Memory B cell (primary cell): ENCODE data around the gene MRPL3.

Experiments used
- ATAC-seq: fragments of 150-1000 bp; cut with Tn5 transposase; 2 replicates; pipeline ENCODE4 v1.10.0; 2021; ENCODE audit warnings: low read depth, mild to moderate bottlenecking, moderate library complexity
- DNase-seq, 2 donors: peaks; one replicate each; pipeline ENCODE4 v3.0.0; 2022; ENCODE audit warnings: low spot score in 2 of 2
- H3K27ac Mint-ChIP-seq: one replicate; pipeline ENCODE4 v1.8.0; 2022; ENCODE audit warnings: mild to moderate bottlenecking, moderate library complexity, mixed read lengths
- H3K27me3 Mint-ChIP-seq: one replicate; pipeline ENCODE4 v1.8.0; 2022; ENCODE audit warnings: mixed read lengths
- H3K36me3 Mint-ChIP-seq: one replicate; pipeline ENCODE4 v1.8.0; 2022; ENCODE audit warnings: mild to moderate bottlenecking, mixed read lengths
- H3K4me1 Mint-ChIP-seq: one replicate; pipeline ENCODE4 v1.8.0; 2022; ENCODE audit warnings: mixed read lengths
- H3K4me3 Mint-ChIP-seq: one replicate; pipeline ENCODE4 v1.8.0; 2022; ENCODE audit warnings: mild to moderate bottlenecking, moderate library complexity, mixed read lengths
- H3K9me3 Mint-ChIP-seq: one replicate; pipeline ENCODE4 v1.8.0; 2022; ENCODE audit warnings: mixed read lengths

The MRPL3 gene

DNA sequence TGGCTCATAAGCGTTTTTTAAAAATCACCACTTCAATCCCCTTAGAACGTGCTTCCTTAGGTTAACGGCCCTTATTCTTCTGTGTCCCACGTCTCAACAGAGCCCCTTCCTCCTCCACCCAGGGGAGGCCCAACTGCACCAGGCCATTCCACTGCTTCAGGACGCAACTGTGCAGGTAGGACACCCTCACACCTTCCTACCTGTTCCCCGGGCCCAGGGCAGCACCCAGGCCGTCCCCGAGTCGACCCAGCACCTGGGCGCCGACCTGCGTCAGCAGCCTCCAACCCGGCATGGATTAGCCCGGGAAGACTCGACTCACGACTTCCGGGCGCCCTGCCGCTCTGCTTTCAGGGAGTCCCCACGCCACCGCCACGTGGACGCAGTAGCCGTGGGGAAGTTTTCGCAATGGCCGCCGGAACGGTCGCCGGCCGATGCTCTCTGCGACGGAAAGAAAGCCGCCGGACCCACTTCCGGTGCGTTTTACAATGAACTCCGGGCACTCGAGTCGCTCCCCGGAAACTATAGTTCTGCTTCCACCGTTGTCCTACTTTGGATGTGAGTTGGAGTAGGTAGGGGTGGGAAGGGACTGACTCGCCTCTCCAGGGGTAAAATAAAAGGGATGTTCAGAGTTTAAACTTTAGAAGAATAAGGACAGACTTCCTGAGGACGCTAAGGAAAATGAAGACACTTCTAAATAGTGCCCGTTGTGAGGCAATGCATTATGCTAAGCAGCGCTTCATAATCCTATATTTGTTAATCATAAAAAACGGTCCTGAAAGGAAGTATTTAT lies at the start of gene MRPL3:
Gene MRPL3 (minus strand): TSS at position 442 of the 790 bp plus-strand sequence. CDS start 150 bp downstream, at position 292.
- Mint-ChIP-seq H3K4me1 (peaks cover 17% of the 10 kb centered on the region), H3K27me3 (no peaks in the 10 kb centered on the region), H3K27ac (peak within 1 kb of the TSS; percentile 96), H3K9me3 (no peaks in the 10 kb centered on the region), H3K4me3 (peak within 1 kb of the TSS; percentile 87), H3K36me3 (peaks cover 13% of the 10 kb centered on the region)
- DNase-seq = peak; percentile 80 to 81
- ATAC-seq = peak; percentile 93

DNA sequence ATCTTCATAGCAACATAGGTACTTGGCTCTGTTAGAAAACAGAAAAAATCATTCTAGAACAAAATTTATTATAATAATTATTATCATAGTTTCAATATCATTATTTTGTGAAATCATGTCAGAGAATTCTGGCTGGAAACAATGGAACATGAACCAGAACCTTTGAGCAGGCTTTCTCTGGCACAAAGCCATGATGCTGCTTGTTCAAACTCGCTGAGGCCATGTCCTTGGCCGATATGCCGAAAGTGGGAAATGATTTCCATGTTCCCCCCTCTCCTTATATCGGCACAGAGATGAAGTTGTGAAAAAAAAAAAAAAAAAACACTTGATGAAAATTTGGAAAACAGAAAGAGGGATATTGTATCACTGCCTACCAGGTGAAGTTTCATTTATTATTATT lies 49.0 kb upstream of the MRPL3 start:
- H3K27me3 Mint-ChIP-seq = peaks cover 8% of the 10 kb centered on the region
- no peaks in the 10 kb centered on the region for H3K4me1 Mint-ChIP-seq
- H3K27ac Mint-ChIP-seq = no peak overlapping the region
- ATAC-seq = no peak
- H3K36me3 Mint-ChIP-seq = no peaks in the 10 kb centered on the region
- no peaks in the 10 kb centered on the region for H3K9me3 Mint-ChIP-seq
- H3K4me3 Mint-ChIP-seq = no peak overlapping the region
- DNase-seq = no peak

DNA sequence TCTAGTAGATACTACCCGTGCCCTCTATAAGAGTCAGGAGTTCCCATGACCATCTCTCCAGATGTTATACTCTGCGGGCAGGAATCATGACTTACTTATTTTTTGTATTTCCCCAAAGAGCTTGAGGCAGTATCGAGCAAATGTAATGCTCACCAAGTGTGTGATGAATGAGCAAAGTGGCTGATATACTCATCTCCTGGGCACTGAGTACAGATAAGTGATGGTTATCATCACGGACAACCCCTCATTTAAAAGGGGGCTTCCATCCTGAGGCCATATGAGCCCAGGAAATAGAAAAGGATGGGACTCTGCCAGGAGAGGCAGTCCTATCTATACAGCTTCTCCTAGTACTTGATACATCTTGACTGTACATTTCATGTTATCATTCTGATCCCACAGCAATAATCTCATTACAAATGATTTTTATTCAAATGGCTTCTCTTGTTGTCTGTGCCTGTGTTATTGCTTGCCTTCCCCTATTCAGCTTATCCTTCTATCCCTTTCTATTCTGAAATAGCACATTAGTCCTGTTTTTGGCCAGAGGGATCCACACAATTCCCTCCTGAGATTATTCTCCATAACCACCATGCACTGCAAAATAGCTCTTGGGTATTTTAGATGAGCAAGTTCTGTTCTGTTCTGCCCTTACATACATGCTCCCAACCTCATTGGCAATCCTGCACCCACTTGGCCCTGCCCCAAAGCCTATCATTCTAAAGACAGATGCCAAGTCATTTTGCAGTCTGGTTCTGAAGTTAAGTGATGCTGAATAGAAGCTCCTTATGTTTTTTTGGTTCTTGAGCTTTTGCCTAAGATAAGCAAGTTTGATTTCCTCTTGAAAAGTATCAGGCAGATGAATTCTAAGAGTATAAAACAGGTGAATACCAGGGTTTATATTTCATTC lies 48.0 kb upstream of the MRPL3 start:
- Mint-ChIP-seq H3K36me3 (no peaks in the 10 kb centered on the region), H3K4me1 (no peaks in the 10 kb centered on the region), H3K27me3 (peaks cover 8% of the 10 kb centered on the region), H3K9me3 (no peaks in the 10 kb centered on the region), H3K4me3 (no peak overlapping the region), H3K27ac (no peak overlapping the region)
- ATAC-seq = no peak
- DNase-seq = no peak

DNA sequence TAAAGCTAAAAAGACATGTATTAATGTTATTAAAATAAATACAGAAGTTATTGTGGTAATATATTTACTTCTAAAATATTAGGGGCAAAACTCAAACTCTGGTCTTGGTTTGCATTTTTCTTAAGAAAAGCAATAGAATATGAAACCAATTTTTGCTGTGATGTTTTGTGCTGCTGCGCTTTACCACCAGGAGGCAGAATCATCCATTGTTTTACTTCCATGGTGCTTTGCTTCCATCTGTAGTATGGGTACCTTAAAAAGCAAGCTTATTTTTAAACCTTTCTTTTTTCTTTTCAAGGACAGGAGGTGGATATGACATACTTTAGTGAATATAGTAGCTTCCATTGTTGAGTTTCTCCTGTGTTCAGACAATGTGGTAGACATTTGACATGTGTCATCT lies 46.6 kb upstream of the MRPL3 start:
- no peaks in the 10 kb centered on the region for H3K36me3 Mint-ChIP-seq
- H3K9me3 Mint-ChIP-seq = no peaks in the 10 kb centered on the region
- no peak overlapping the region for H3K27ac Mint-ChIP-seq
- H3K4me1 Mint-ChIP-seq = no peaks in the 10 kb centered on the region
- no peak overlapping the region for H3K4me3 Mint-ChIP-seq
- H3K27me3 Mint-ChIP-seq = peaks cover 9% of the 10 kb centered on the region
- DNase-seq (no peak), ATAC-seq (no peak)

DNA sequence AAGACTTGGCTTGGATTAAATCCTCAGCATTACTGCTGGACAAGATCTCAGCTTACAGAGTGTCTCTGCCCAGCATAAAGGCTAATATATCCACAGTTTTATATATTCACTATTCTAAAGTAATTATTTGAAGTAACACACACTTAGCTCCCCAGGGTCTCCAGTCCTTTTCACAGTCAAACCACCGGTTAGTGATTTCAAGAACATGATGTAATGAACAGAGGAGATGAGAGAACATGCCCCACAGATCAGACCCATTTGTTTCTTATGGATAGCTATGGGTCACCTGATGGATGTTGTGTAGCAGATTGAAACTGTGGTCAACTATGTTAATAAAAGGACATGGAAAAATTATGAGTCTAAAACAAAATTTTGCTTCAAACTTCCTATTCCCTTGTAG lies 44.8 kb upstream of the MRPL3 start:
- H3K4me1 Mint-ChIP-seq = no peaks in the 10 kb centered on the region
- H3K9me3 Mint-ChIP-seq = no peaks in the 10 kb centered on the region
- no peak overlapping the region for H3K27ac Mint-ChIP-seq
- ATAC-seq (no peak), DNase-seq (no peak)
- H3K36me3 Mint-ChIP-seq = no peaks in the 10 kb centered on the region
- H3K4me3 Mint-ChIP-seq = no peak overlapping the region
- peaks cover 10% of the 10 kb centered on the region for H3K27me3 Mint-ChIP-seq

DNA sequence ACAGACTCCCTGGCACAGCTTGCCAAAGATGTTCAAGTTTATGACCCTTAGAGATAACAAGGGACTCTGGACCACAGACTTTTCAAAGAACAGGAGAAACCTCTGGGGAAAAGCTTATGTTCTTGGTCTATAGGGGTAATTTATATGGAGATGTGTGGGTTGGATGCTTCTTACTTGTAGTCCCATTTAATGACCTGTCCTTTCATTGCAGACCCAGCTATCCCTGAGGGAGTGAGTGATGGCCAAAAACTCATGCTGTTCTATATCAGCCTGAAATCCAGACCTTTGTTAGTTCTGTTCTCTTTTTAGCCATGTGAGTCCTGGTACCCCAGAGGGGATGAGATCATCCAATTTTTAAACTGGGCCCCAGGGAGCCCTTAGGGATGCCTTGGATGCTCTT lies 43.7 kb upstream of the MRPL3 start:
- ATAC-seq (no peak), DNase-seq (no peak)
- H3K27me3 Mint-ChIP-seq = peaks cover 12% of the 10 kb centered on the region
- no peaks in the 10 kb centered on the region for H3K36me3 Mint-ChIP-seq
- H3K4me1 Mint-ChIP-seq = no peaks in the 10 kb centered on the region
- H3K9me3 Mint-ChIP-seq = no peaks in the 10 kb centered on the region
- H3K27ac Mint-ChIP-seq = no peak overlapping the region
- H3K4me3 Mint-ChIP-seq = no peak overlapping the region

DNA sequence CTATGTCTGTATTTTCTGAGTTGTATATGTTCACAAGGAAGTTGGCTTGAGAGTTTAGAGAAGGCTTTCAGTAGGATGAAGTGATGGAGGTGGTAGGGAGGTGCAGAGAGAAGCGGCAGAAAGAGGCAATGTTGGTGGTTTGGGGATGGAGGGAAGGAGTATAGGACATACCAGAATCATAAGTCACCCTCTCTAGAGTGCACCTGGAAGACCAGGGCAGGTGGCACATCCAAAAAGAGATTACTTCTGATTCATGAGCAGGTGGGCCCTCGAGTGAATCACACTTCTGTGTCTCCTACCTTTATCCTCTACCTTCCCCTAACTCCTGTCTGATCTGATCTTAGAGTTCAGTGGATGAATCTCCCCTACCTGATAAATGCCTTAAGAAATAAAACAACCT lies 41.8 kb upstream of the MRPL3 start:
- Mint-ChIP-seq H3K27me3 (peaks cover 16% of the 10 kb centered on the region), H3K9me3 (no peaks in the 10 kb centered on the region), H3K4me3 (no peak overlapping the region), H3K36me3 (no peaks in the 10 kb centered on the region), H3K27ac (no peak overlapping the region), H3K4me1 (no peaks in the 10 kb centered on the region)
- ATAC-seq = no peak
- DNase-seq = no peak

DNA sequence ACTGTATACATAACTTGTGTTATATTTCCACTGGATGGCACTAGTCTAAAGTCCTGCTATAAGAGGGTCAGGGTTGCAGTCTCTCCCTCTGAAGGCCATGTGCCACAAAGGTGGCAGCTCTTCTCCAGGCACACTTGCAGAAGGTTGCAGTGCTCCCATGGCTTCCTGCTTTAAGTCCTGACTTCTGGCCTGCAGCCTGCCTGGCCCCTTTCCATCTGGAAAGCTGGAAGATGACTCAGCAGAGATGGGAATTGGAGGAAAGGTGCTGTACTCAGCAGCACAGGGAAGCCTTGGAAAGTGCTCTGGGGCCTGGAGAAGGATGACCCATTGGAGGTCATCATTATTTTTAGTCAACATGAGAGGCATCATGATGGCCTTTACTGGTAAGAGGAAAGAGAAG lies 40.9 kb upstream of the MRPL3 start:
- no peaks in the 10 kb centered on the region for H3K9me3 Mint-ChIP-seq
- H3K36me3 Mint-ChIP-seq = no peaks in the 10 kb centered on the region
- H3K27ac Mint-ChIP-seq = no peak overlapping the region
- H3K4me3 Mint-ChIP-seq = no peak overlapping the region
- no peaks in the 10 kb centered on the region for H3K4me1 Mint-ChIP-seq
- DNase-seq = no peak
- H3K27me3 Mint-ChIP-seq = peaks cover 15% of the 10 kb centered on the region
- no peak for ATAC-seq

DNA sequence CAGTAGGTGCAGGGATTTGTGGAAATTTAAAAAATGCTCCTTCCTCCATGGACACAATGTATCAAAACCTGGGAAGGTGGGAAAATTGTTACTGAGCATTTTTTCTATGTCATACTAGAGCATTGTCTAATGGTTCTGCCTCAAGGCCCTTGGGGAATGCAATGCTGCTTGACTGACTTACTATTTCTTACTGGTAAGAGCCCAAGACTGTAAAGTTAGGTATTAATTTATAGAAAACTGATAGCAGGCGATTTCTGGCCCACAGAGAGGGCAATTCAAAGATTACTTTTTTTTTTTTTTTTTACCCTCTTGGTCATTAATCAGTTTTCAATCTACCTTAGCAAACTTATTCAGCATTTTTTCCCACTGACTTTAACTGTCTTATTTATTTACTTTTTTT lies 38.5 kb upstream of the MRPL3 start:
- Mint-ChIP-seq H3K36me3 (no peaks in the 10 kb centered on the region), H3K4me3 (no peak overlapping the region), H3K9me3 (no peaks in the 10 kb centered on the region), H3K4me1 (no peaks in the 10 kb centered on the region), H3K27ac (no peak overlapping the region), H3K27me3 (peaks cover 13% of the 10 kb centered on the region)
- ATAC-seq (no peak), DNase-seq (no peak)

DNA sequence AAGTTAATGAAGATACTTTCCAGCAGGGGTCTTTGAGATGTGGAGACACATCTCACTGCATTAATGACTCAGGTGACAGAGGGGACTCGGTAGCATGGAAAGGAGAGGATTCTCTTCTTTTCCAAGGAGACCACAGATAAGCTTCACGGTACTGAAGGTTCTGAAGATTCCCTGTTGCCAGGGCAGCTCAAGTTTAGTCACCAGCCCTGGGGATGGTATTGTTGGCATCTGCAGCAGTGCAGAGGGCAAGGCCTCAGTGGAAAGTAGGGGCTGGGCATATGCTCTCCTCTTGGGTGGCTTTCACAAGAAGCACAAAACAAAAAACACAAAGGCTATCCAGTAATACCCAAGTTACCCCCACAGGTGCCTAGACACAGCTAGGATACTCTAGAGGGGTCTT lies 38.0 kb upstream of the MRPL3 start:
- H3K27ac Mint-ChIP-seq = no peak overlapping the region

DNA sequence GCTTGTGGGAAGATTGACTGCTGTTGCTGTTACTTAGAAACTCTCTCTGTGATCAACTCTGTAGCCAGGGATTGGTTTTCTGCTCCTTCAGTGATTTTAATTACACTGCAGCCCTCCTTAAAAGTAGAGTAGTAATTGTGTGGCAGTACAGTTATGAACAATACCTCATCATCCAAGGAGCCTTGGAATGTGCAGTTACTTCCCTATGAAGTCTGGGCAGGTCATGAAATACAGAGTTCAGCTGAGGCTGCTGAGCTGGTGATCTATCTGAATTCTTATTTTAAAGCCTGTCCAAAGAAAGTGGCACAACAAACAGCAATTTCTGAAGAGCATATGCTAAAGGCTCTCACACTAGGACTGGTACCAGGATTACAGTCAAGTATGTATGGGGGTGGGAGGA lies 37.4 kb upstream of the MRPL3 start:
- H3K27me3 Mint-ChIP-seq = peaks cover 17% of the 10 kb centered on the region
- no peaks in the 10 kb centered on the region for H3K36me3 Mint-ChIP-seq

More for the DNA sequence above, 38.0 kb upstream of the MRPL3 start:
- Mint-ChIP-seq H3K4me3 (no peak overlapping the region), H3K4me1 (no peaks in the 10 kb centered on the region), H3K27me3 (peaks cover 16% of the 10 kb centered on the region), H3K36me3 (no peaks in the 10 kb centered on the region), H3K9me3 (no peaks in the 10 kb centered on the region)
- ATAC-seq = no peak
- DNase-seq = no peak

DNA sequence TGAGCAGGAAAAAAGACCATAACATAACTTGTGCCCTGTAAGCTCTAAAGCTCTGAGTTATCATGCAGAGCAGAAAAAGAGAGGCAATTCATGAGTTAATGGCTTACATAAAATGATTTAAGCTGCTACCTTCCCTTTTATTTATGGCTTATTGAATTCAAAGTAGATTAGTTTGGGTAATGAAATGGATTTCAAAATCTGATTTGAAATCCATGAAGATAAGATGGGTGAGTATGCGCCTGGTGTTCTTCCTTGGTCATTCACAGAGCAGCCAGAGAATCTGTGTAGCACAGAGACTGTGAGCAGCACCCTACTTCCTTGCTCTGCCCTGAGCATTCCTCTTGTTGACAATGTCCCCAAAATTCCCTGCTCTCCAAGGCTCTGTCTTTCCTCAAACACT lies 36.2 kb upstream of the MRPL3 start:
- DNase-seq = no peak
- H3K27ac Mint-ChIP-seq = no peak overlapping the region
- H3K36me3 Mint-ChIP-seq = no peaks in the 10 kb centered on the region
- H3K27me3 Mint-ChIP-seq = peaks cover 15% of the 10 kb centered on the region
- no peak overlapping the region for H3K4me3 Mint-ChIP-seq
- ATAC-seq = no peak
- H3K9me3 Mint-ChIP-seq = no peaks in the 10 kb centered on the region
- no peaks in the 10 kb centered on the region for H3K4me1 Mint-ChIP-seq

More for the DNA sequence above, 37.4 kb upstream of the MRPL3 start:
- no peak overlapping the region for H3K27ac Mint-ChIP-seq
- H3K9me3 Mint-ChIP-seq = no peaks in the 10 kb centered on the region
- DNase-seq (no peak), ATAC-seq (no peak)
- H3K4me1 Mint-ChIP-seq = no peaks in the 10 kb centered on the region
- H3K4me3 Mint-ChIP-seq = no peak overlapping the region

DNA sequence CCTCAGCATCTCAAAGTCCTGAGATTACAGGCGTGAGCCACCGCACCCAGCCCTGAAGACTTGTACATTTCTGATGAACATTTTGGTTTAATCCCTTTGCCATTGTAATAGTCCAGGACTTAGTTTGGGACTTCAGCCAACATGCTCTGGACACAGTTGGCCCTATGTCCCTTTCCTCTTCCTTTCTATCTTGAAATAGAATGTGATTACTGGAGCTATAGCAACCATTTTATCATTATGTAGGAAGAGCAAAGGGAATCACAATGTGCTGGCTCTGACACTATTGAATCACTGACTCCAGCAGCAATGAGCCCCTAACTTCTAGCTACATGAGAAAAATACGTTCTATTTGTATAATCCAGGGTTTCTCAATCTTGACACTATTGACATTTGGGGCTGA lies 34.8 kb upstream of the MRPL3 start:
- no peak for ATAC-seq
- no peak overlapping the region for H3K4me3 Mint-ChIP-seq
- H3K36me3 Mint-ChIP-seq = no peaks in the 10 kb centered on the region
- H3K9me3 Mint-ChIP-seq = peaks cover 3% of the 10 kb centered on the region
- no peak overlapping the region for H3K27ac Mint-ChIP-seq
- peaks cover 15% of the 10 kb centered on the region for H3K27me3 Mint-ChIP-seq
- no peak for DNase-seq
- H3K4me1 Mint-ChIP-seq = no peaks in the 10 kb centered on the region

DNA sequence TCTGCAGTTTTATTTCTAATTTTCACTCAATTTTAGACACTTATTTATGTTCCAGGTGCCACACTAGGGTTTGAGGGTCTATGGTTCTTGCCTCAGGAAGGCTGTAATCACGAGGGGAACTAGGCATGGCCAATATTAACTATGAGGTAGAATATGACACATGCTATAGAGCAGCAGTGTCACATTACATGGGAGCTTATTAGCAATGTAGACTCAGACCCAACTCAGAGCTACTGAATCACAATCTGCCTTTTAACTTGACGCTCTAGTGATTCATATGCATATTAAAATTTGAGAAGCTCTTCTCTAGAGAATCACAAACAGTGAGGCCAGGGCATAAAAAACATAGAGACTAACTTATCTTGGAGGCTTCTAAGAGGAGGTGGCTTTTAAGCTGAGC lies 32.8 kb upstream of the MRPL3 start:
- no peaks in the 10 kb centered on the region for H3K36me3 Mint-ChIP-seq
- peaks cover 5% of the 10 kb centered on the region for H3K9me3 Mint-ChIP-seq
- no peaks in the 10 kb centered on the region for H3K4me1 Mint-ChIP-seq
- no peak for DNase-seq
- no peak for ATAC-seq
- no peak overlapping the region for H3K27ac Mint-ChIP-seq
- H3K27me3 Mint-ChIP-seq = peaks cover 15% of the 10 kb centered on the region
- H3K4me3 Mint-ChIP-seq = no peak overlapping the region
